Neural cell (in vitro differentiated cells): Measurements from ENCODE around the gene GRIK2. TPM values are rescaled to one million over a fixed set of nuclear protein-coding genes. Genes with fewer than 3 reads are reported as not detected.

Source experiments
- H2AFZ ChIP-seq: fragments of 200-600, 300-800 bp; sonication (generic), shearing (Covaris generic); 2 replicates; pipeline ENCODE4 v1.6.0; 2014; ENCODE audit warnings: low read depth, mild to moderate bottlenecking, antibody characterized with exemption, low read length, moderate library complexity
- H3F3A ChIP-seq: fragments of 200-600 bp; shearing (Covaris generic); 2 replicates; pipeline ENCODE4 v1.6.1; 2016; ENCODE audit warnings: mild to moderate bottlenecking, moderate library complexity, mixed read lengths, antibody characterized with exemption, low read length; ENCODE audit not compliant: insufficient read depth, poor library complexity, severe bottlenecking
- H3K27ac ChIP-seq: fragments of 200-600, 300-800 bp; sonication (generic), shearing (Covaris generic); 2 replicates; pipeline ENCODE4 v1.5.1; 2014; ENCODE audit warnings: mild to moderate bottlenecking, low read length, moderate library complexity
- H3K27me3 ChIP-seq: fragments of 300-800, 200-600 bp; sonication (generic), shearing (Covaris generic); 2 replicates; pipeline ENCODE4 v1.6.0; 2014; ENCODE audit warnings: mild to moderate bottlenecking, low read depth, low read length, moderate library complexity; ENCODE audit not compliant: insufficient read depth
- H3K36me3 ChIP-seq: fragments of 300-800, 200-600 bp; sonication (generic), shearing (Covaris generic); 2 replicates; pipeline ENCODE4 v1.5.1; 2014; ENCODE audit warnings: mild to moderate bottlenecking, antibody characterized with exemption, low read length, moderate library complexity; ENCODE audit not compliant: insufficient read depth
- H3K4me2 ChIP-seq: fragments of 300-800, 200-600 bp; sonication (generic), shearing (Covaris generic); 2 replicates; pipeline ENCODE4 v1.6.0; 2014; ENCODE audit warnings: mild to moderate bottlenecking, low read length
- H3K4me3 ChIP-seq: fragments of 300-800, 200-600 bp; sonication (generic), shearing (Covaris generic); 2 replicates; pipeline ENCODE4 v1.5.1; 2014; ENCODE audit warnings: mild to moderate bottlenecking, low read length, moderate library complexity
- H3K79me2 ChIP-seq: fragments of 200-600 bp; shearing (Covaris generic); replicated peaks from 2 replicates; pipeline ENCODE4 v1.6.0; 2014; ENCODE audit warnings: mild to moderate bottlenecking, low read length, moderate library complexity; ENCODE audit not compliant: insufficient read depth
- H3K9ac ChIP-seq: fragments of 300-800, 200-600 bp; sonication (generic), shearing (Covaris generic); 2 replicates; pipeline ENCODE4 v1.6.1; 2016; ENCODE audit warnings: mild to moderate bottlenecking, low read length, mixed read lengths
- H3K9me2 ChIP-seq: fragments of 200-600 bp; shearing (Covaris generic); 2 replicates; pipeline ENCODE4 v1.6.1; 2016; ENCODE audit warnings: mild to moderate bottlenecking, low read length, mixed read lengths; ENCODE audit not compliant: insufficient read depth
- H3K9me3 ChIP-seq: fragments of 200-600, 300-800 bp; sonication (generic), shearing (Covaris generic); 2 replicates; pipeline ENCODE4 v1.6.1; 2016; ENCODE audit warnings: mild to moderate bottlenecking, mixed run types, low read length, moderate library complexity, mixed read lengths
- H4K20me1 ChIP-seq: fragments of 200-600 bp; shearing (Covaris generic); 2 replicates; pipeline ENCODE4 v1.6.1; 2016; ENCODE audit warnings: mild to moderate bottlenecking, mixed run types; ENCODE audit not compliant: insufficient read depth
- EP300 ChIP-seq: fragments of 450-650 bp; conservative IDR thresholded peaks from 2 replicates; pipeline ENCODE4 v1.6.1; 2014; ENCODE audit warnings: antibody characterized with exemption, mild to moderate bottlenecking, moderate library complexity; ENCODE audit not compliant: poor library complexity, severe bottlenecking
- EZH2 ChIP-seq: fragments of 200-600, 300-800 bp; shearing (Covaris generic), sonication (generic); IDR thresholded peaks from 2 replicates; pipeline ENCODE4 v1.6.1; 2014; ENCODE audit warnings: antibody characterized with exemption, low read length, borderline replicate concordance, mild to moderate bottlenecking; ENCODE audit not compliant: insufficient read depth, poor library complexity, severe bottlenecking
- MXI1 ChIP-seq: fragments of 450-650 bp; conservative IDR thresholded peaks from 2 replicates; pipeline ENCODE4 v1.6.1; 2014; ENCODE audit warnings: antibody characterized with exemption, mild to moderate bottlenecking; ENCODE audit not compliant: poor library complexity, severe bottlenecking
- POLR2AphosphoS5 ChIP-seq: IDR thresholded peaks from 2 replicates; pipeline ENCODE4 v1.6.1; 2012
- RAD21 ChIP-seq: fragments of 450-650 bp; conservative IDR thresholded peaks from 2 replicates; pipeline ENCODE4 v1.6.1; 2014; ENCODE audit warnings: antibody characterized with exemption, mild to moderate bottlenecking, moderate library complexity
- SMC3 ChIP-seq: fragments of 450-650 bp; conservative IDR thresholded peaks from 2 replicates; pipeline ENCODE4 v1.6.1; 2014; ENCODE audit warnings: antibody characterized with exemption, mild to moderate bottlenecking, moderate library complexity; ENCODE audit not compliant: poor library complexity
- TAF1 ChIP-seq: IDR thresholded peaks from 2 replicates; pipeline ENCODE4 v1.6.1; 2012; ENCODE audit warnings: low read depth
- polyA plus RNA-seq: library from polyadenylated mRNA; depleted of rRNA; stranded (reverse); fragments of >200 nt; gene quantifications from 2 replicates; pipeline ENCODE4 v1.2.3, GENCODE V29; 2014
- TF ChIP-seq, protein P1 (sequence below): IDR thresholded peaks from 2 replicates; pipeline ENCODE4 v1.6.1; 2012; ENCODE audit warnings: borderline replicate concordance
- TF ChIP-seq, protein P2 (sequence below): fragments of 450-650 bp; IDR thresholded peaks from 2 replicates; pipeline ENCODE4 v1.5.1; 2014; ENCODE audit warnings: antibody characterized with exemption, mild to moderate bottlenecking, moderate library complexity; ENCODE audit not compliant: poor library complexity, severe bottlenecking

The GRIK2 gene
- polyA plus RNA-seq, 1 donor from 2014 or later, result 106 TPM

DNA sequence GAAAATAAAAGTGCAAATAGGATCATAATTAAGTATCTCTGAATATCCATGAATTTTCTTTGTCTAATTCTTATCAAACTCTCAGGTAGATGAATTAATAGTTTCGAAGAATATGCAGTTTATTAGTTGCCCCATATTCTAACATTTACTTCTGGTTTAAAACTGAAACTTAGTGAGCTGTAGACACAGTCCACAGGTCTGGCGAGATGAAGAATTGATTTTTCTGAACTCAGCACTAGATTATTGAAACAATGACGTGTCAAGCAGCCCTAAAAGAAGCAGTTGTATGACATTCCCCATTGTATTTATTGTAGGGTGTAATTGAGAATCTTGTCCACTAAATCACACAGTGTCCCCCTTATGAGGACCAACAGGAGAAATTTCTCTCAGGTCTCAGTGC lies 407.1 kb downstream of the GRIK2 start:
- Histone ChIP-seq H3K9ac (no peak overlapping the region), H3K9me2 (no peaks in the 10 kb centered on the region), H3K9me3 (no peaks in the 10 kb centered on the region), H3K36me3 (no peaks in the 10 kb centered on the region), H2AFZ (no peak overlapping the region), H3K4me2 (no peak overlapping the region), H3K79me2 (no peaks in the 10 kb centered on the region), H3K4me3 (no peak overlapping the region), H3K27ac (no peak overlapping the region), H3K27me3 (no peaks in the 10 kb centered on the region), H3F3A (no peaks in the 10 kb centered on the region), H4K20me1 (no peaks in the 10 kb centered on the region)
- TF ChIP-seq, protein P1, sequence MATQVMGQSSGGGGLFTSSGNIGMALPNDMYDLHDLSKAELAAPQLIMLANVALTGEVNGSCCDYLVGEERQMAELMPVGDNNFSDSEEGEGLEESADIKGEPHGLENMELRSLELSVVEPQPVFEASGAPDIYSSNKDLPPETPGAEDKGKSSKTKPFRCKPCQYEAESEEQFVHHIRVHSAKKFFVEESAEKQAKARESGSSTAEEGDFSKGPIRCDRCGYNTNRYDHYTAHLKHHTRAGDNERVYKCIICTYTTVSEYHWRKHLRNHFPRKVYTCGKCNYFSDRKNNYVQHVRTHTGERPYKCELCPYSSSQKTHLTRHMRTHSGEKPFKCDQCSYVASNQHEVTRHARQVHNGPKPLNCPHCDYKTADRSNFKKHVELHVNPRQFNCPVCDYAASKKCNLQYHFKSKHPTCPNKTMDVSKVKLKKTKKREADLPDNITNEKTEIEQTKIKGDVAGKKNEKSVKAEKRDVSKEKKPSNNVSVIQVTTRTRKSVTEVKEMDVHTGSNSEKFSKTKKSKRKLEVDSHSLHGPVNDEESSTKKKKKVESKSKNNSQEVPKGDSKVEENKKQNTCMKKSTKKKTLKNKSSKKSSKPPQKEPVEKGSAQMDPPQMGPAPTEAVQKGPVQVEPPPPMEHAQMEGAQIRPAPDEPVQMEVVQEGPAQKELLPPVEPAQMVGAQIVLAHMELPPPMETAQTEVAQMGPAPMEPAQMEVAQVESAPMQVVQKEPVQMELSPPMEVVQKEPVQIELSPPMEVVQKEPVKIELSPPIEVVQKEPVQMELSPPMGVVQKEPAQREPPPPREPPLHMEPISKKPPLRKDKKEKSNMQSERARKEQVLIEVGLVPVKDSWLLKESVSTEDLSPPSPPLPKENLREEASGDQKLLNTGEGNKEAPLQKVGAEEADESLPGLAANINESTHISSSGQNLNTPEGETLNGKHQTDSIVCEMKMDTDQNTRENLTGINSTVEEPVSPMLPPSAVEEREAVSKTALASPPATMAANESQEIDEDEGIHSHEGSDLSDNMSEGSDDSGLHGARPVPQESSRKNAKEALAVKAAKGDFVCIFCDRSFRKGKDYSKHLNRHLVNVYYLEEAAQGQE, result no peak
- TF ChIP-seq RAD21 (no peak), EZH2 (no peak), MXI1 (no peak), EP300 (no peak)
- TF ChIP-seq, protein P2, sequence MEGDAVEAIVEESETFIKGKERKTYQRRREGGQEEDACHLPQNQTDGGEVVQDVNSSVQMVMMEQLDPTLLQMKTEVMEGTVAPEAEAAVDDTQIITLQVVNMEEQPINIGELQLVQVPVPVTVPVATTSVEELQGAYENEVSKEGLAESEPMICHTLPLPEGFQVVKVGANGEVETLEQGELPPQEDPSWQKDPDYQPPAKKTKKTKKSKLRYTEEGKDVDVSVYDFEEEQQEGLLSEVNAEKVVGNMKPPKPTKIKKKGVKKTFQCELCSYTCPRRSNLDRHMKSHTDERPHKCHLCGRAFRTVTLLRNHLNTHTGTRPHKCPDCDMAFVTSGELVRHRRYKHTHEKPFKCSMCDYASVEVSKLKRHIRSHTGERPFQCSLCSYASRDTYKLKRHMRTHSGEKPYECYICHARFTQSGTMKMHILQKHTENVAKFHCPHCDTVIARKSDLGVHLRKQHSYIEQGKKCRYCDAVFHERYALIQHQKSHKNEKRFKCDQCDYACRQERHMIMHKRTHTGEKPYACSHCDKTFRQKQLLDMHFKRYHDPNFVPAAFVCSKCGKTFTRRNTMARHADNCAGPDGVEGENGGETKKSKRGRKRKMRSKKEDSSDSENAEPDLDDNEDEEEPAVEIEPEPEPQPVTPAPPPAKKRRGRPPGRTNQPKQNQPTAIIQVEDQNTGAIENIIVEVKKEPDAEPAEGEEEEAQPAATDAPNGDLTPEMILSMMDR, result no peak

DNA sequence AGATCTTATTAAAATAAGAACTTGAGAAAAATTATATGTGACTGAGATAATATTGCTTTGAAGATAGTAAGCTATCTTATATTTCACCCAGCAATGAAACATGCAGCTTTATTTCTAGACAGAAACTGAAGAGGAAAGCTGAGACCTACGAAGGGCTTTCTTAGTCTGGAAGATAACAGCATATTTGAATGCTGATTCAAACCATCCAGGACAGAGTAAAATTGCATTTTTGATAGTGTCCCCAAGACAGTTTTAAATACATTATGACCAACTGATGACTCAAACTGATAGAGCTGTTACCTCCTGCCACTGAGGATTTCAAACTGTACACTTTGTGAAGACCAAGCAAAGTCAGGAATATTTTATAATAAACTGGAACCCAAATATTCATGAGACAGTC lies 409.6 kb downstream of the GRIK2 start:
- Histone ChIP-seq H3K27me3 (no peaks in the 10 kb centered on the region), H3K27ac (no peak overlapping the region), H3K4me3 (no peak overlapping the region), H4K20me1 (no peaks in the 10 kb centered on the region), H3F3A (no peaks in the 10 kb centered on the region), H3K36me3 (no peaks in the 10 kb centered on the region), H3K9me2 (no peaks in the 10 kb centered on the region), H3K9me3 (no peaks in the 10 kb centered on the region), H3K79me2 (no peaks in the 10 kb centered on the region), H3K9ac (no peak overlapping the region), H3K4me2 (no peak overlapping the region), H2AFZ (no peak overlapping the region)
- TF ChIP-seq RAD21 (no peak), POLR2AphosphoS5 (no peak), EP300 (no peak), EZH2 (no peak), TAF1 (no peak), SMC3 (no peak), MXI1 (no peak)
- TF ChIP-seq, protein P1, result no peak
- TF ChIP-seq, protein P2, result no peak
